Keratinocyte (primary cell): Measurements from ENCODE around the gene DNTTIP2. TPM values are rescaled to one million over a fixed set of nuclear protein-coding genes. Genes with fewer than 3 reads are reported as not detected.
"Not testable (repeated sequence)": the region's sequence is repeated elsewhere in the genome, so short reads cannot be mapped to it uniquely, and the experiment has no call there.

Experiments
- DNase-seq: peaks from one replicate; pipeline ENCODE4 v3.0.0-alpha.2; 2011; ENCODE audit warnings: low read depth, missing footprints, low spot score
- FAIRE-seq: peaks from 2 replicates; lab custom pipeline; 2011; peaks lifted over from hg19 to GRCh38; lab: Jason Lieb, UNC
- H2AFZ ChIP-seq: 2 replicates; pipeline ENCODE4 v1.6.0; 2012; ENCODE audit warnings: low read length, control low read depth, inconsistent platforms; ENCODE audit not compliant: control insufficient read depth
- H3K27ac ChIP-seq: 2 replicates; pipeline ENCODE4 v1.5.1; 2011; ENCODE audit warnings: low read length; ENCODE audit not compliant: control insufficient read depth, insufficient read depth
- H3K27me3 ChIP-seq: 3 replicates; pipeline ENCODE4 v1.6.0; 2011; ENCODE audit warnings: low read length; ENCODE audit not compliant: control insufficient read depth, insufficient read depth; ENCODE audit errors: extremely low read depth
- H3K36me3 ChIP-seq, 2 experiments: 2 replicates in 1 of 2; 3 replicates in 1 of 2; pipeline ENCODE4 v1.5.1; 2011; ENCODE audit warnings: low read length in 2 of 2, mild to moderate bottlenecking in 1 of 2; ENCODE audit not compliant: control insufficient read depth in 2 of 2, insufficient read depth in 2 of 2; ENCODE audit errors: extremely low read depth in 1 of 2
- H3K4me1 ChIP-seq: 3 replicates; pipeline ENCODE4 v1.5.1; 2011; ENCODE audit warnings: low read length; ENCODE audit not compliant: control insufficient read depth, insufficient read depth; ENCODE audit errors: extremely low read depth
- H3K4me2 ChIP-seq: 3 replicates; pipeline ENCODE4 v1.6.0; 2011; ENCODE audit warnings: low read depth, low read length; ENCODE audit not compliant: control insufficient read depth, insufficient read depth; ENCODE audit errors: extremely low read depth
- H3K4me3 ChIP-seq, 3 experiments: fragments of 200-600 bp in 1 of 3; sonication (generic) in 1 of 3; 2 replicates in 2 of 3; 3 replicates in 1 of 3; pipeline ENCODE4 v1.5.1; 2011 to 2016; ENCODE audit warnings: low read length in 3 of 3, mild to moderate bottlenecking in 3 of 3, control low read depth in 2 of 3, inconsistent platforms in 1 of 3, low read depth in 1 of 3, mixed read lengths in 1 of 3, mixed run types in 1 of 3, moderate library complexity in 1 of 3; ENCODE audit not compliant: control insufficient read depth in 2 of 3, insufficient read depth in 2 of 3; ENCODE audit errors: extremely low read depth in 1 of 3
- H3K79me2 ChIP-seq: 2 replicates; pipeline ENCODE4 v1.6.0; 2012; ENCODE audit warnings: low read length; ENCODE audit not compliant: control insufficient read depth, insufficient read depth
- H3K9ac ChIP-seq: 3 replicates; pipeline ENCODE4 v1.6.0; 2011; ENCODE audit warnings: low read length; ENCODE audit not compliant: control insufficient read depth, insufficient read depth; ENCODE audit errors: extremely low read depth
- H3K9me1 ChIP-seq: 3 replicates; pipeline ENCODE4 v1.6.0; 2011; ENCODE audit warnings: low read length; ENCODE audit not compliant: control insufficient read depth, insufficient read depth; ENCODE audit errors: extremely low read depth
- H3K9me3 ChIP-seq: 2 replicates; pipeline ENCODE4 v1.5.1; 2012; ENCODE audit warnings: low read depth, low read length; ENCODE audit not compliant: control insufficient read depth
- H4K20me1 ChIP-seq: 3 replicates; pipeline ENCODE4 v1.6.0; 2011; ENCODE audit warnings: low read length; ENCODE audit not compliant: control insufficient read depth, insufficient read depth; ENCODE audit errors: extremely low read depth
- CTCF ChIP-seq, 3 experiments: IDR thresholded peaks in 1 of 3; conservative IDR thresholded peaks in 1 of 3; optimal IDR thresholded peaks in 1 of 3; 2 replicates in 2 of 3; 3 replicates in 1 of 3; pipeline versions ENCODE3 to v1.5.1; 2011; ENCODE audit warnings: low read length in 3 of 3, mild to moderate bottlenecking in 3 of 3, moderate library complexity in 2 of 3, control low read depth in 1 of 3, inconsistent platforms in 1 of 3; ENCODE audit not compliant: insufficient read depth in 2 of 3; ENCODE audit errors: extremely low read depth in 1 of 3
- EZH2 ChIP-seq: IDR thresholded peaks from one replicate; pipeline ENCODE4 v1.6.1; 2012; ENCODE audit warnings: inconsistent platforms, mild to moderate bottlenecking, low read length, moderate library complexity
- dilution Hi-C: fragments of 300-500 bp; cut with MboI; formaldehyde crosslinking; loops from one replicate; pipeline ENCODE4 v1.7.0; 2020; ENCODE audit warnings: low sequenced_read_pairs; ENCODE audit not compliant: extremely low pct_ligation_motif_present
- polyA plus RNA-seq, 5 experiments: library from polyadenylated mRNA; depleted of rRNA in 3 of 5; stranded (reverse) in 3 of 5; stranded (forward) in 1 of 5; unstranded in 1 of 5; fragments of >200 nt; gene quantifications; 1 replicate in 1 of 5; 2 replicates in 3 of 5; 3 replicates in 1 of 5; pipeline versions ENCODE4 v1.2.1 to v1.2.3, GENCODE V29; 2011 to 2012; ENCODE audit warnings: missing spikeins in 2 of 5, low read depth in 1 of 5, low replicate concordance in 1 of 5

Gene DNTTIP2
- polyA plus RNA-seq, 1 donor (not counting 4 experiments of a cell fraction or from before 2014, with no cell fraction given) = 46.2 TPM

DNA sequence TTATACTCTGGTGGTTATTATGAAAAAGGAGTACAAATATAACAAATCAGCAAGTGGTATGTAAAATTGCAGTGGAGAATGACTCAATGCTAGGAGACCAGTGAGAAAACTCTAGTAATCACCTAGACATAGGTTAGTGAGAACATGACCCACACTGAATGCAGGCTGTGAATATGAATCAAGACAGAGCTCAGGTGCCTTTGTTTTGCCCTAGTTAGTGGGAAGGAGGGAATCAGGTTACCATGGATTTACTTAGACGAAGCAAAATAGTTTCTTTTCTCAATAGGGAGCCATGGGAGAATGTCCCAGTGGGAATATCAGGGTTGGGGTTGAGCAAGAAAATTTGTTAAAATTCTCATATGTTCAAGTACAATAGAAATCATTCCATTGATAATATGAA, 40.8 kb upstream of the DNTTIP2 start:
- no peaks in the 10 kb centered on the region for H3K9me3 ChIP-seq
- dilution Hi-C loops = no loop called here
- no peaks in the 10 kb centered on the region for H3K79me2 ChIP-seq
- H3K9ac ChIP-seq = no peak overlapping the region
- DNase-seq (no peak), FAIRE-seq (no peak)
- no peak overlapping the region for H2AFZ ChIP-seq
- no peaks in the 10 kb centered on the region for H4K20me1 ChIP-seq
- H3K27me3 ChIP-seq = no peaks in the 10 kb centered on the region
- H3K9me1 ChIP-seq = no peaks in the 10 kb centered on the region
- no peak overlapping the region for H3K27ac ChIP-seq
- H3K4me3 ChIP-seq = no peak overlapping the region
- no peaks in the 10 kb centered on the region for H3K4me1 ChIP-seq
- TF ChIP-seq EZH2 (no peak), CTCF (optimal IDR thresholded peaks at IDR 0.05 in 1 of 3, IDR thresholded peaks at IDR 0.05 in 1 of 3, conservative IDR thresholded peaks at IDR 0.05 in 1 of 3; ENCODE audit: extremely low read depth in 1 of 3, insufficient read depth in 2 of 3, low read length in 3 of 3) (no peak)
- H3K4me2 ChIP-seq = no peak overlapping the region
- no peaks in the 10 kb centered on the region for H3K36me3 ChIP-seq

GRCh38 chr1:93917302-93917701, 38.3 kb upstream of the DNTTIP2 start:
- H4K20me1 ChIP-seq = no peaks in the 10 kb centered on the region
- H3K9me3 ChIP-seq = no peaks in the 10 kb centered on the region
- H3K79me2 ChIP-seq = no peaks in the 10 kb centered on the region
- dilution Hi-C loops = no loop called here
- no peak overlapping the region for H3K9ac ChIP-seq
- TF ChIP-seq EZH2 = no peak
- no peak for TF ChIP-seq CTCF (optimal IDR thresholded peaks at IDR 0.05 in 1 of 3, IDR thresholded peaks at IDR 0.05 in 1 of 3, conservative IDR thresholded peaks at IDR 0.05 in 1 of 3; ENCODE audit: extremely low read depth in 1 of 3, insufficient read depth in 2 of 3, low read length in 3 of 3)
- H3K4me3 ChIP-seq = no peak overlapping the region
- no peaks in the 10 kb centered on the region for H3K27me3 ChIP-seq
- DNase-seq (no peak), FAIRE-seq (no peak)
- H3K36me3 ChIP-seq = no peaks in the 10 kb centered on the region
- no peak overlapping the region for H2AFZ ChIP-seq
- H3K27ac ChIP-seq = no peak overlapping the region
- H3K4me2 ChIP-seq = no peak overlapping the region
- no peaks in the 10 kb centered on the region for H3K4me1 ChIP-seq
- no peaks in the 10 kb centered on the region for H3K9me1 ChIP-seq

DNA sequence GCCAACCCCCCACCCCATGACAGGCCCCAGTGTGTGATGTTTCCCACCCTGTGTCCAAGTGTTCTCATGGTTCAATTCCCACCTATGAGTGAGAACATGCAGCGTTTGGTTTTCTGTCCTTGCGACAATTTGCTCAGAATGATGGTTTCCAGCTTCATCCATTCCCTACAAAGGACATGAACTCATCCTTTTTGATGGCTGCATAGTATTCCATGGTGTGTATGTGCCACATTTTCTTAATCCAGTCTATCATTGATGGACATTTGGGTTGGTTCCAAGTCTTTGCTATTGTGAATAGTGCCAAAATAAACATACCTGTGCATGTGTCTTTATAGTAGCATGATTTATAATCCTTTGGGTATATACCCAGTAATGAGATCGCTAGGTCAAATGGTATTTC, 31.9 kb upstream of the DNTTIP2 start:
- H3K36me3 ChIP-seq, H3K4me3 ChIP-seq, H3K9me3 ChIP-seq, H2AFZ ChIP-seq, H3K9me1 ChIP-seq, H3K27ac ChIP-seq, dilution Hi-C loops, H3K27me3 ChIP-seq, H3K4me2 ChIP-seq, H4K20me1 ChIP-seq, DNase-seq, H3K9ac ChIP-seq, FAIRE-seq: not testable (repeated sequence)
- peaks cover 30% of the 10 kb centered on the region for H3K79me2 ChIP-seq
- H3K4me1 ChIP-seq = peaks cover 16% of the 10 kb centered on the region
